ENCODE data around the gene PTPRR.

Gene PTPRR

GRCh38 chr12:70920251-70920851, at the start of gene PTPRR:
Gene PTPRR, minus strand, starts transcription at chr12:70920738. Its CDS starts 348 bp downstream, at chr12:70920390.
- Mint-ChIP-seq H3K9me3 (no peaks in the 10 kb centered on the region), H3K36me3 (ENCODE audit: low read depth) (no peaks in the 10 kb centered on the region), H3K4me3 (peak within 1 kb of the TSS; percentile 63 to 83 (median 68)), H3K27ac (no peak within 1 kb of the TSS), H3K27me3 (ENCODE audit: low read depth) (peaks cover 35% of the 10 kb centered on the region), H3K4me1 (peaks cover 7% of the 10 kb centered on the region)
- no peak for TF ChIP-seq CTCF (IDR thresholded peaks at IDR 0.05; ENCODE audit: unreplicated experiment in 3 of 3)

GRCh38 chr12:70966996-70967790, 46.7 kb upstream of the PTPRR start:
- TF ChIP-seq CTCF (IDR thresholded peaks at IDR 0.05; ENCODE audit: unreplicated experiment in 3 of 3), result no peak
- Mint-ChIP-seq H3K36me3 (ENCODE audit: low read depth) (no peaks in the 10 kb centered on the region), H3K9me3 (no peaks in the 10 kb centered on the region), H3K27ac (peak overlapping the region in 2 of 3 experiments; percentile 4 to 36), H3K4me3 (no peak overlapping the region), H3K27me3 (ENCODE audit: low read depth) (no peaks in the 10 kb centered on the region), H3K4me1 (peaks cover 28% of the 10 kb centered on the region)

- Mint-ChIP-seq H3K27me3 (ENCODE audit: low read depth) (no peaks in the 10 kb centered on the region), H3K9me3 (no peaks in the 10 kb centered on the region), H3K4me1 (peaks cover 29% of the 10 kb centered on the region), H3K4me3 (no peak overlapping the region), H3K27ac (no peak overlapping the region), H3K36me3 (ENCODE audit: low read depth) (no peaks in the 10 kb centered on the region)
- TF ChIP-seq CTCF (IDR thresholded peaks at IDR 0.05; ENCODE audit: unreplicated experiment in 3 of 3), result no peak
These were observed 45.5 kb upstream of the PTPRR start for GRCh38 chr12:70966046-70966445.

- no peaks in the 10 kb centered on the region for H3K27me3 Mint-ChIP-seq (ENCODE audit: low read depth)
- no peaks in the 10 kb centered on the region for H3K9me3 Mint-ChIP-seq
- no peak overlapping the region for H3K4me3 Mint-ChIP-seq
- no peaks in the 10 kb centered on the region for H3K36me3 Mint-ChIP-seq (ENCODE audit: low read depth)
- no peak for TF ChIP-seq CTCF (IDR thresholded peaks at IDR 0.05; ENCODE audit: unreplicated experiment in 3 of 3)
- peaks cover 29% of the 10 kb centered on the region for H3K4me1 Mint-ChIP-seq
- no peak overlapping the region for H3K27ac Mint-ChIP-seq
These were observed 44.5 kb upstream of the PTPRR start for GRCh38 chr12:70964867-70965510.

GRCh38 chr12:70963081-70963660, 42.6 kb upstream of the PTPRR start:
- peak overlapping the region; percentile 17 to 81 (median 36) for H3K27ac Mint-ChIP-seq
- no peak overlapping the region for H3K4me3 Mint-ChIP-seq
- no peaks in the 10 kb centered on the region for H3K27me3 Mint-ChIP-seq (ENCODE audit: low read depth)
- H3K36me3 Mint-ChIP-seq (ENCODE audit: low read depth), result no peaks in the 10 kb centered on the region
- peaks cover 29% of the 10 kb centered on the region for H3K4me1 Mint-ChIP-seq
- TF ChIP-seq CTCF (IDR thresholded peaks at IDR 0.05; ENCODE audit: unreplicated experiment in 3 of 3), result no peak
- H3K9me3 Mint-ChIP-seq, result peaks cover 7% of the 10 kb centered on the region

Data from nephron (organoid).